ENCODE data around the gene PDE10A. TPM values are rescaled to one million over a fixed set of nuclear protein-coding genes. Genes with fewer than 3 reads are reported as not detected.
"Not testable (repeated sequence)": the region's sequence is repeated elsewhere in the genome, so short reads cannot be mapped to it uniquely, and the experiment has no call there.

PDE10A gene
- total RNA-seq, 1 donor from 2014 or later: 9.2 TPM

GRCh38 chr6:165548450-165548849, 114.6 kb downstream of the PDE10A start:
- no peak for DNase-seq

GRCh38 chr6:165545806-165546205, 117.2 kb downstream of the PDE10A start:
- DNase-seq: peak; percentile 16

- no peak for DNase-seq
Measured at GRCh38 chr6:165543781-165544180, 119.3 kb downstream of the PDE10A start.

- DNase-seq: no peak
Measured at GRCh38 chr6:165536911-165537310, 126.1 kb downstream of the PDE10A start.

- no peak for DNase-seq
Measured at GRCh38 chr6:165519316-165519715, 143.7 kb downstream of the PDE10A start.

- no peak for DNase-seq
Measured at GRCh38 chr6:165515963-165516624, 146.9 kb downstream of the PDE10A start.

GRCh38 chr6:165514621-165515020, 148.4 kb downstream of the PDE10A start:
- DNase-seq: no peak

GRCh38 chr6:165511807-165512206, 151.2 kb downstream of the PDE10A start:
- no peak for DNase-seq

- DNase-seq: no peak
Measured at GRCh38 chr6:165508321-165508869, 154.6 kb downstream of the PDE10A start.

GRCh38 chr6:165506657-165507056, 156.4 kb downstream of the PDE10A start:
- no peak for DNase-seq

GRCh38 chr6:165500214-165500907, 162.7 kb downstream of the PDE10A start:
- DNase-seq: not testable (repeated sequence)

- DNase-seq: no peak
Measured at GRCh38 chr6:165497472-165497871, 165.6 kb downstream of the PDE10A start.

GRCh38 chr6:165488624-165489295, 174.3 kb downstream of the PDE10A start:
- DNase-seq: no peak

GRCh38 chr6:165487950-165488349, 175.1 kb downstream of the PDE10A start:
- peak; percentile 23 for DNase-seq

GRCh38 chr6:165487347-165487746, 175.7 kb downstream of the PDE10A start:
- DNase-seq: no peak

GRCh38 chr6:165486183-165487137, 176.6 kb downstream of the PDE10A start:
- no peak for DNase-seq

- DNase-seq: no peak
Measured at GRCh38 chr6:165484178-165484889, 178.7 kb downstream of the PDE10A start.

- no peak for DNase-seq
Measured at GRCh38 chr6:165481921-165482320, 181.1 kb downstream of the PDE10A start.

- DNase-seq: no peak
Measured at GRCh38 chr6:165480916-165481315, 182.1 kb downstream of the PDE10A start.

GRCh38 chr6:165478581-165478980, 184.5 kb downstream of the PDE10A start:
- DNase-seq: no peak

GRCh38 chr6:165469483-165469882, 193.6 kb downstream of the PDE10A start:
- no peak for DNase-seq
